D721Med (cell line): Measurements from ENCODE around the gene B4GALT3.

ENCODE experiments used
- DNase-seq: peaks from one replicate; pipeline ENCODE4 v3.0.0; 2011; ENCODE audit warnings: low spot score; ENCODE audit not compliant: insufficient read length
- FAIRE-seq: peaks from 2 replicates; lab custom pipeline; 2011; peaks lifted over from hg19 to GRCh38; lab: Jason Lieb, UNC
- TF ChIP-seq, protein P1 (sequence below): IDR thresholded peaks from 2 replicates; pipeline ENCODE4 v1.5.1; 2012; ENCODE audit warnings: mild to moderate bottlenecking, control low read depth; ENCODE audit not compliant: insufficient read depth; ENCODE audit errors: missing control alignments

B4GALT3 gene

DNA sequence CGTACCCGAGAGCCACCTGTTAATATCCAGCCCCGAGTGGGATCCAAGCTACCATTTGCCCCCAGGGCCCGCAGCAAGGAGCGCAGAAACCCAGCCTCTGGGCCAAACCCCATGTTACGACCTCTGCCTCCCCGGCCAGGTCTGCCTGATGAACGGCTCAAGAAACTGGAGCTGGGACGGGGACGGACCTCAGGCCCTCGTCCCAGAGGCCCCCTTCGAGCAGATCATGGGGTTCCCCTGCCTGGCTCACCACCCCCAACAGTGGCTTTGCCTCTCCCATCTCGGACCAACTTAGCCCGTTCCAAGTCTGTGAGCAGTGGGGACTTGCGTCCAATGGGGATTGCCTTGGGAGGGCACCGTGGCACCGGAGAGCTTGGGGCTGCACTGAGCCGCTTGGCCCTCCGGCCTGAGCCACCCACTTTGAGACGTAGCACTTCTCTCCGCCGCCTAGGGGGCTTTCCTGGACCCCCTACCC, 16.6 kb downstream of the B4GALT3 start:
- TF ChIP-seq, protein P1, sequence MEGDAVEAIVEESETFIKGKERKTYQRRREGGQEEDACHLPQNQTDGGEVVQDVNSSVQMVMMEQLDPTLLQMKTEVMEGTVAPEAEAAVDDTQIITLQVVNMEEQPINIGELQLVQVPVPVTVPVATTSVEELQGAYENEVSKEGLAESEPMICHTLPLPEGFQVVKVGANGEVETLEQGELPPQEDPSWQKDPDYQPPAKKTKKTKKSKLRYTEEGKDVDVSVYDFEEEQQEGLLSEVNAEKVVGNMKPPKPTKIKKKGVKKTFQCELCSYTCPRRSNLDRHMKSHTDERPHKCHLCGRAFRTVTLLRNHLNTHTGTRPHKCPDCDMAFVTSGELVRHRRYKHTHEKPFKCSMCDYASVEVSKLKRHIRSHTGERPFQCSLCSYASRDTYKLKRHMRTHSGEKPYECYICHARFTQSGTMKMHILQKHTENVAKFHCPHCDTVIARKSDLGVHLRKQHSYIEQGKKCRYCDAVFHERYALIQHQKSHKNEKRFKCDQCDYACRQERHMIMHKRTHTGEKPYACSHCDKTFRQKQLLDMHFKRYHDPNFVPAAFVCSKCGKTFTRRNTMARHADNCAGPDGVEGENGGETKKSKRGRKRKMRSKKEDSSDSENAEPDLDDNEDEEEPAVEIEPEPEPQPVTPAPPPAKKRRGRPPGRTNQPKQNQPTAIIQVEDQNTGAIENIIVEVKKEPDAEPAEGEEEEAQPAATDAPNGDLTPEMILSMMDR = no peak
- FAIRE-seq = no peak

DNA sequence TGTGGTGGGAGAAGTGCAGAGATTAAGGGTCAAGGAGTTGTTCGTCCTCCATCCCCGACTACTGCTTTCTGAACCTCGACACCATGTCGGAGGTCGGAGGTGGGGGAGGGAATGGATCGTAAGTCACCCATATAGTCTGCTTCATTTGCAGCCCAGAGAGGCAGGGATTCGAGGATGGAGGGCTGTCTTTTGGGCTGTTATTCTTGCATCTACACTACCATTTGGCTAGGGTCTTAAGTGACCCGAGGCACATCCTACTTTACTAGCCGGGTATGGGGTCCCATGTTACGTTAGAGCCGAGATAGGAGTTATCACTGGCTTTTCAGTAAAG, 17.4 kb downstream of the B4GALT3 start:
- DNase-seq = no peak
- no peak for FAIRE-seq
- TF ChIP-seq, protein P1 = no peak

More for the DNA sequence above, 16.6 kb downstream of the B4GALT3 start:
- DNase-seq = no peak

DNA sequence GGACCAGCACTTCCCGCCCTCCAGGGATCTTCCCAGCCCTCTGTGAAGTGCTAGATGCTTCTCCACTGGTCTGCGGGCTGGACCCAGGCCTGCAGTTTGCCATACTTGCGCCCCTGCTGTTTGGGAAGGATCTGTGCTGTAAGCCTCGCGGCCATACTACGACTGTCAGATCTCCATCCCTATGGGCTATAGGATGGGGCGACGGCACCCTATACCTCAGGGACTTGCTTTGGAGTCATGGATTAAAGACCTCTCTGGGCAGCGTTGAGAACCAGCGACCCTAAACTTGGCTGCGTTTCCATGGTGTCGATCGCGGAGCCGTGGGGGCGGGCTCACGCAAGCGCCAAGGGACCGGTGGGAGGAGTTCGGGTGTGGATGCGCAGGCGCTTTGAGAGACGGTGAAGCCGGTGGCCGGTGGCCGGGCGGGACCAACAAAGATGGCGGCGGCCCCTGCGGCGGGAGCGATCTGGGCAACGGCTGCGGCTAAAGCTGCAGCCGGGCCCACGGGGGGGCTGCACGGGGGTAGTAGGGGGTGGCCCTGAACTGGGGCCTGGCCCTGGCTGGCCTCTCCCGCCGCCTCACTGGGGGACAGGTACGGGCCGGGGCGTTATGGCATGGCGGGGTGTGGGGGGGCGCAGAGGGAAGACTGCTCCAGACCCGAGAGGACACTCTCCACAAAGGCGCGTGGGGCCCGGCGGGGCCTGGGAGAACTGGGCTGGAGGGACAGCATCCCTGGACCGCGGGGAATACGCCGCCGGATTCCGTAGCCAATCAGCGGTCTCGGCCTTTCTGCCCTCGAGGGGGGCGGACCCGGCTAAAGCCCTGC, 18.0 kb downstream of the B4GALT3 start, which contains the start of gene USP21:
Gene USP21 (plus strand): TSS at position 414 of the 826 bp plus-strand sequence. CDS start 1,141 bp downstream, outside the sequence.
- FAIRE-seq = no peak
- peak; percentile 100 for DNase-seq
- TF ChIP-seq, protein P1 = no peak

DNA sequence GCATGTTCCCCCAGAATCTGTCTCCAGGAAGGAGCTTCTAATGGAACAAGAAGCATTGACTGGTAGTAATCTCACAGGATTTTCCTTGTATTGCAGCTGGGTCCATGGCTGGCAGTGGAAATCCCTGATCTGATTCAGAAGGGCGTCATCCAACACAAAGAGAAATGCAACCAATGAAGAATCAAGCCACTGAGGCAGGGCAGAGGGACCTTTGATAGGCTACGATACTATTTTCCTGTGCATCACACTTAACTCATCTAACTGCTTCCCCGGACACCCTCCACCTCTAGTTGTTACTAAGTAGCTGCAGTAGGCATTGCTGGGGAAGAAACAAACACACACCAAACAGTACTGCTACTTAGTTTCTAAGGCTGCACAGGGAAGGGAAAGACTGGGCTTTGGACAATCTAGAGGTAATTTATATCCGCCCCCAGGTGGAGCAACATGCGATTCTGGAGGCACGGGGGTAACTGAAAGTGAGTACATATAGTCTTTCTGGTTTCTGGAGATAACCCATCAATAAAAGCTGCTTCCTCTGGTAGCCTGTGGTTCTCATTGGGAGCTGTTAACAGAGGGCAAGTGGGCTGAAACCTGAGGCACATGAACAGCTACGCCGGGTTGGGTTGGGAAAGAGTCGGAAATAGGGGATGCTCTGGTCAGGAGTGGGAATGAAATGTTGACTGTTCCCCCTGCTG, 18.8 kb downstream of the B4GALT3 start:
- FAIRE-seq = no peak
- TF ChIP-seq, protein P1 = no peak
- DNase-seq = no peak

DNA sequence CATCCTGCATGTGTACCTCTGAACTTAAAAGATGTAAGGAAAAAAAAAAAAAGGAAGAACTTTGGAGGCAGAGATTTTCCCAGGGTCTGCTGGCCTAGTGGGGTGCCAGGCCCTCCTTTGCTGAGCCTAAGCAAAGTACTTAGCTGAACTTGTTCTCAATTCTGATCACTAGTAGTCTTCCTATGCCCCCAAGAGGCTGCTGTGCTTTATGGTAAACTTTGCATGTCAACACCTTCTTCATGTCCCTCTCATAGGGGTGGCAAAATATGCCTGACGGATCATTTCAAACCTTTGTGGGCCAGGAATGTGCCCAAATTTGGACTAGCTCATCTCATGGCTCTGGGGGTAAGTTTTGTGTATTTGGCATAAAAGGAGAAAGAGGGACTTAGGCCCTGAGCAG, 19.4 kb downstream of the B4GALT3 start:
- TF ChIP-seq, protein P1 = no peak
- DNase-seq (no peak), FAIRE-seq (no peak)

DNA sequence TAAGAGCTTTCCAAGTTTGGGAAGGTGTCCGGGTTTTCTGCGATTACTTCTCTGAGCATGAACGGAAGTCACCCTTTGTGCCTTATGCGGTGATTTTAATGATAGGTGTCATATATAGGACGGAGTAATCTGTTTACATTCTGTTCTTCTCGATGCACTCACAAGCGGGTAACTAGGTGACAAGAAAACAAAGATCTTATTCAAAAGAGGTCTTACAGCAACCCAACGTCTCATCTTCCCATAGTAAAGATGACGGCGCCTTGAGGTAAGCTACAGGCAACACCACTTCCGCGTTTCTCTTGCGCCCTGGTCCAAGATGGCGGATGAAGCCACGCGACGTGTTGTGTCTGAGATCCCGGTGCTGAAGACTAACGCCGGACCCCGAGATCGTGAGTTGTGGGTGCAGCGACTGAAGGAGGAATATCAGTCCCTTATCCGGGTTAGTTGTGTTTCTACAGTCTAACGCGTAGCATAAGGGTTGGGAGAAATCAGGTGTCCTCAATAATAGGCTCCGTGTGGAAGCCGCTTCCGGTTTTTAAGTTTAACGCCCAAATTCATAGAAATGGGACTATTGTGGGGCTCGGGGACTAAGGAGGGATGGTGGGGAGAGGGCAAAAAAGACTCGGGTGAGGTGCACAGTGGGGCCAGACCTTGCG, 23.5 kb downstream of the B4GALT3 start, which contains the start of gene UFC1:
Gene UFC1 (plus strand): TSS at position 297 of the 656 bp plus-strand sequence. CDS start 20 bp downstream, at position 317.
- DNase-seq (peak; percentile 82), FAIRE-seq (peak; percentile 44)
- TF ChIP-seq, protein P1 = no peak
